Subcutaneous adipose tissue (tissue), 4 donors: ENCODE data around the gene CCDC71. TPM values are rescaled to one million over a fixed set of nuclear protein-coding genes. Genes with fewer than 3 reads are reported as not detected.

Source experiments
- CTCF ChIP-seq: fragments of 450-650 bp; IDR thresholded peaks from one replicate; pipeline ENCODE4 v1.5.1; 2016; ENCODE audit warnings: low read depth, mild to moderate bottlenecking, control low read depth, antibody characterized with exemption, moderate library complexity
- total RNA-seq, 4 donors: library from RNA; depleted of rRNA; stranded (reverse); fragments of >200 nt; gene quantifications; one replicate each; pipeline ENCODE4 v1.1.0, GENCODE V29; 2016

The CCDC71 gene
- total RNA-seq, 4 donors from 2014 or later = 18.3 to 28.3 (median 25.1) TPM

- no peak for TF ChIP-seq CTCF
These were observed 7.3 kb downstream of the CCDC71 start for GRCh38 chr3:49158792-49159191.

- TF ChIP-seq CTCF = no peak
These were observed 7.9 kb downstream of the CCDC71 start for GRCh38 chr3:49158103-49158709.

GRCh38 chr3:49157289-49157688 lies 8.8 kb downstream of the CCDC71 start:
- TF ChIP-seq CTCF = no peak

GRCh38 chr3:49153349-49153912 lies 12.7 kb downstream of the CCDC71 start:
- TF ChIP-seq CTCF = no peak

DNA sequence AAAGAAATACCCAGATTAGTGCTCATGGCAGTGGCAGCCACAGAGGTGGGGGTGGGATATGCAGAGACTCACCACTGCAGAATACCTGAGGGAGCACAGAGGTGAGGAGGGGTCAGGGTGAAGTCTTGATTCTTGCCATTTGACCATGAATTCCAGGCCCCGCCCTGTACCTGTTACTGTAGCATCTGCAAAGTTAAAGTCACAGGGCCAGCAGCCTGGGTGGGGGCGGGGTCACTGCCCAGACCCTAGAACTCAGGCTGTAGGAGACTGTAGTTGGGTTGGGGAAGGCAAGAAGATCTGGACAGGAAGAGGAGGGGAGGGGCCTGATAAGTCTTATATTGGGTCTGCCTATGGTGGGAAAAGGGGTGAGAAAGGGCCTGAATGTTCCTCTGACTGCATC lies 14.5 kb downstream of the CCDC71 start:
- no peak for TF ChIP-seq CTCF

DNA sequence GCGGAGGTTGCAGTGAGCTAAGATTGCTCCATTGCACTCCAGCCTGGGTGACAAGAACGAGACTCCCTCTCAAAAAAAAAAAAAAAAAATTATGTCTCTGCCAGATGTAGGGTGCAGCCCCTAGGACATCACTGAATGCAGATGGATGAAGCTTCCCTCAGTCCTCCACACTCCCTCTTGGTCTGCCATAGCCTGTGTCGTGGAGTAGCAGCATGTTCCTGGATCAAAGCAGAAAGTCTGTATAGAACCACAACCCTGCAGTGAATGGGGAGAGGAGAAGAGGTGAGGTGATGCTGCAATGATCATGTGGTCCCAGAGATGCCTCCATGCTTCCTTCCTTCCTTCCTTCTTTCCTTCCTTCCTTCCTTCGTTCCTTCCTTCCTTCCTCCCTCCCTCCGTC lies 18.0 kb downstream of the CCDC71 start:
- no peak for TF ChIP-seq CTCF

DNA sequence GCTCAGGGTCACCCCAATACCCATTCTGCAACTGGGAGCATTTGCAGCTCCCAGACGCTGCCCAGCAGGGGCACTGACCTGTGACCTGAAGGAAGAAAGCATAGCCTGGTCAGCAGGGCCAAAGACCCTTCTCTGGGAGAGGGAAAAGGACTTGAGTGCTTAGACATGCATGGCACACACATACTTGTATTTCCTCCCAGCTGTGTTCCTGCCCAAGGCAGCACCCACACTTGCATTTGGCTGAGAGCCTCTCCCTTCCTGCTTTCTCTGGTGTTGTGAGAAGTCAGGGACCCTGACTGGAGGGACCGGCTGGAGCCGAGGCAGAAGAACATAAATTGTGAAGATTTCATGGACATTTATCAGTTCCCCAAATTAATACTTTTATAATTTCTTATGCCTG lies 26.1 kb downstream of the CCDC71 start:
- no peak for TF ChIP-seq CTCF
